Subcutaneous preadipocyte (primary cell): Measurements from ENCODE around the gene TKTL2. TPM values are rescaled to one million over a fixed set of nuclear protein-coding genes. Genes with fewer than 3 reads are reported as not detected.

ENCODE experiments used
- total RNA-seq: library from RNA; depleted of rRNA; stranded (reverse); fragments of >200 nt; gene quantifications from 2 replicates; pipeline ENCODE4 v1.2.3, GENCODE V29; 2012

Gene TKTL2, protein sequence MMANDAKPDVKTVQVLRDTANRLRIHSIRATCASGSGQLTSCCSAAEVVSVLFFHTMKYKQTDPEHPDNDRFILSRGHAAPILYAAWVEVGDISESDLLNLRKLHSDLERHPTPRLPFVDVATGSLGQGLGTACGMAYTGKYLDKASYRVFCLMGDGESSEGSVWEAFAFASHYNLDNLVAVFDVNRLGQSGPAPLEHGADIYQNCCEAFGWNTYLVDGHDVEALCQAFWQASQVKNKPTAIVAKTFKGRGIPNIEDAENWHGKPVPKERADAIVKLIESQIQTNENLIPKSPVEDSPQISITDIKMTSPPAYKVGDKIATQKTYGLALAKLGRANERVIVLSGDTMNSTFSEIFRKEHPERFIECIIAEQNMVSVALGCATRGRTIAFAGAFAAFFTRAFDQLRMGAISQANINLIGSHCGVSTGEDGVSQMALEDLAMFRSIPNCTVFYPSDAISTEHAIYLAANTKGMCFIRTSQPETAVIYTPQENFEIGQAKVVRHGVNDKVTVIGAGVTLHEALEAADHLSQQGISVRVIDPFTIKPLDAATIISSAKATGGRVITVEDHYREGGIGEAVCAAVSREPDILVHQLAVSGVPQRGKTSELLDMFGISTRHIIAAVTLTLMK
- not detected in 2 replicates for total RNA-seq

DNA sequence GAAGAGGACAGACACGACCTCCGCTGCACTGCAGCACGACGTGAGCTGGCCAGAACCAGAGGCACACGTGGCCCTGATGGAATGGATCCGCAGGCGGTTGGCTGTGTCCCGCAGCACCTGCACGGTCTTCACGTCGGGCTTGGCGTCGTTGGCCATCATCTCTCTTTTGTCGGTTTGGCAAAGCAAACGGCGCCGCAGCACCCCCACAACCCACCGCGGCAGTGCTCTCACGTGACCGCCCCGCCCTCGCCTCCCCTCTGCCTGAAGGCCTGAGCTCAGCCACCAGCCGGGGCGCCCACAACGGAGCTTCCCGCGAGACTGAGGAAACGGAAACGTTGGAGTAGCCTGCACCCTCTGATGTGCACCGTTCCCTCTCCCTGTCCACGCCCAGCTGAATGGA lies at the start of gene TKTL2:
Gene TKTL2, minus strand, starts transcription at position 179 of the 400 bp plus-strand sequence. Its CDS starts 20 bp downstream, at position 159.

DNA sequence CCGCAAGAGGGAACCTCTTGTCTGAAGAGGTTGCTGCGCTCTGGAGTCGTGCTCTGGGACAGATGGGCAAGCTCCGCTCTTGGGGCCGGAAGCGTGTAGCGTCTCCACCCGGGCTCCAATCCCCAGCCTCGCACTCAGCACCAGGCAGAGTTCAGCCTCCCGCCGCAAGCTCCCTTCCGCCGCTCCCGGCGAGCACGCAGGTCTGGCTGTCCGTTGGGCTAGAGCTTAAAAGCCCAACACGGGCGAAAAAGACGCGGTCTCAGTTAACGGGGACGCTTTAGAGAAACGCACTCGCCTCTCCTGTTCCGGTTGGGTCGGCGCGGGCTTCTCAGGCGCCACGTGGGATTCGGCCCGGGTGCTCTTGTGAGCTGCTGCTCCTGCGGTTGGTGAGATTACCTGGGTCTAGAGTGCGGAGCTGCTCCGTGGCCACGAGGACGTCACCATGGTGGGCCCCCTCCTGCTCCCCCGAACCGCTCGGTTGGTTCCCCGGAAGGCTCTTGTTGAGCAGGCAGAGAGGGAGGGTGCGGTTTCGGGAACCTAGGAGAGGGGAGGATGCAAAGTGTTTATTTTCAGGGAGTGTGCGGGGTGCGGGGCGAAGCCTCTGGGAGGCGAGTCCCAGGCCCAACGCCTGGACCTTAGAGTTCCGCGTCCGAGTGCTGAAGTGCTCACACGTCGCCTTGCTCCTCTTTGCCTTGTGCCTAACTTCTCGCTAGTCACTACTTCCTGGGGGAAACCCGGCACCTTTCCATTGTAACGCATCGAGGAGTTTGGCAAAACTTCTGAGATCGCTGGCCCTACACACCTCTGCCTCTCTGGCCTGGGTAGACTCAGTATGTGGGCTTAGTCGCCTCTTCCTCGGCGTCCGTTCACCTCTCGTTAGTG lies 21.0 kb upstream of the TKTL2 start, which contains the start of gene TMA16:
Gene TMA16, plus strand, starts transcription at position 331 of the 882 bp plus-strand sequence. Its CDS starts 112 bp downstream, at position 443.

Other genes with a start within 250 kb of the TKTL2 start
- under 0.01 TPM in 1 of 2 replicates, not detected in the other for gene NPY1R, start 141.2 kb downstream of the TKTL2 start, total RNA-seq
- gene NPY5R, start 129.9 kb downstream of the TKTL2 start, total RNA-seq = not detected in 2 replicates
- 31.6 and 34.4 TPM in 2 replicates for gene TMA16, start 20.9 kb upstream of the TKTL2 start, total RNA-seq